GM21367 (cell line): ENCODE data around the gene ABCA4.

Experiments used
- ATAC-seq: cut with Tn5 transposase; IDR thresholded peaks from one replicate; pipeline ENCODE4 v1.9.1; 2021; ENCODE audit not compliant: unreplicated experiment

ABCA4 gene

GRCh38 chr1:94105581-94105952 is 15.4 kb downstream of the ABCA4 start:
- no peak for ATAC-seq

- ATAC-seq = no peak
Observed at GRCh38 chr1:94104776-94105580, 16.0 kb downstream of the ABCA4 start.

GRCh38 chr1:94104127-94104684 is 16.7 kb downstream of the ABCA4 start:
- ATAC-seq = no peak

GRCh38 chr1:94103608-94104007 is 17.3 kb downstream of the ABCA4 start:
- no peak for ATAC-seq

- ATAC-seq = no peak
Observed at GRCh38 chr1:94101613-94102525, 19.1 kb downstream of the ABCA4 start.

GRCh38 chr1:94100785-94101612 is 19.9 kb downstream of the ABCA4 start:
- no peak for ATAC-seq

GRCh38 chr1:94100129-94100784 is 20.7 kb downstream of the ABCA4 start:
- ATAC-seq = no peak

- ATAC-seq = no peak
Observed at GRCh38 chr1:94099303-94099702, 21.6 kb downstream of the ABCA4 start.

- no peak for ATAC-seq
Observed at GRCh38 chr1:94098585-94099111, 22.3 kb downstream of the ABCA4 start.

- no peak for ATAC-seq
Observed at GRCh38 chr1:94096797-94097549, 24.0 kb downstream of the ABCA4 start.

GRCh38 chr1:94095744-94096469 is 25.0 kb downstream of the ABCA4 start:
- ATAC-seq = no peak

- no peak for ATAC-seq
Observed at GRCh38 chr1:94095112-94095637, 25.8 kb downstream of the ABCA4 start.

GRCh38 chr1:94094469-94095111 is 26.4 kb downstream of the ABCA4 start:
- ATAC-seq = no peak

- ATAC-seq = no peak
Observed at GRCh38 chr1:94093996-94094395, 27.0 kb downstream of the ABCA4 start.

GRCh38 chr1:94093396-94093795 is 27.6 kb downstream of the ABCA4 start:
- no peak for ATAC-seq

GRCh38 chr1:94092210-94092613 is 28.7 kb downstream of the ABCA4 start:
- ATAC-seq = no peak

GRCh38 chr1:94090761-94091160 is 30.2 kb downstream of the ABCA4 start:
- no peak for ATAC-seq

GRCh38 chr1:94087193-94087592 is 33.8 kb downstream of the ABCA4 start:
- no peak for ATAC-seq
